Bronchial epithelial cell (primary cell): ENCODE data around the gene LRP1B. TPM values are rescaled to one million over a fixed set of nuclear protein-coding genes. Genes with fewer than 3 reads are reported as not detected.

Experiments
- DNase-seq: peaks from one replicate; pipeline ENCODE4 v3.0.0-alpha.2; 2010; ENCODE audit warnings: low read depth
- FAIRE-seq: peaks from 2 replicates; lab custom pipeline; 2011; peaks lifted over from hg19 to GRCh38; lab: Jason Lieb, UNC
- H3K27me3 ChIP-seq: 2 replicates; pipeline ENCODE4 v1.5.1; 2011; ENCODE audit warnings: low read length; ENCODE audit not compliant: control insufficient read depth, insufficient read depth
- H3K36me3 ChIP-seq: 2 replicates; pipeline ENCODE4 v1.5.1; 2011; ENCODE audit warnings: low read length; ENCODE audit not compliant: control insufficient read depth, insufficient read depth
- H3K4me3 ChIP-seq: 2 replicates; pipeline ENCODE4 v1.5.1; 2011; ENCODE audit warnings: mild to moderate bottlenecking, low read depth, low read length, control low read depth
- total RNA-seq: library from RNA; depleted of rRNA; stranded (reverse); fragments of >200 nt; gene quantifications from 2 replicates; pipeline ENCODE4 v1.2.1, GENCODE V29; 2014
- TF ChIP-seq, protein P1 (sequence below): IDR thresholded peaks from 2 replicates; pipeline ENCODE4 v1.5.1; 2011; ENCODE audit warnings: mild to moderate bottlenecking, moderate library complexity, low read length, control low read depth, inconsistent platforms; ENCODE audit not compliant: insufficient read depth, severe bottlenecking

The LRP1B gene
- total RNA-seq, 1 donor from 2014 or later, result under 0.01 TPM

DNA sequence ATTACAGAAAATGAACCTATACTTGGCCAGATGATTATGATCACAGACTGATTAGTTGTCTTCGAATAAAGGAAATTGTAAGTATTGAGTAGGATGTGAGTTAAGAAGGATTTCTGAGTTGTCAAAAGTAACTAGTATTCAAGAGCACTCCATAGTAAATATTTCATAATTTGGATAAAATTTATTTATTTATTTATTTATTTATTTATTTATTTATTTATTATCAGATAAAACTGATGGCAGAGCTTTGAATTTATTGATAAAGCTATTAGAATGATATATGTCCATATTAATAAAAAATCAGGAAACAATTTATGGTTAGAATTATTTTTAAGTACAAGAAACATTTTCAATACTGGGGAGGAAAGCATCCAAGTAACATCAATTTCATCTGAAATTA lies 1634.1 kb downstream of the LRP1B start:
- Histone ChIP-seq H3K27me3 (no peaks in the 10 kb centered on the region), H3K36me3 (no peaks in the 10 kb centered on the region), H3K4me3 (no peak overlapping the region)
- FAIRE-seq, result no peak
- DNase-seq, result no peak
- TF ChIP-seq, protein P1, sequence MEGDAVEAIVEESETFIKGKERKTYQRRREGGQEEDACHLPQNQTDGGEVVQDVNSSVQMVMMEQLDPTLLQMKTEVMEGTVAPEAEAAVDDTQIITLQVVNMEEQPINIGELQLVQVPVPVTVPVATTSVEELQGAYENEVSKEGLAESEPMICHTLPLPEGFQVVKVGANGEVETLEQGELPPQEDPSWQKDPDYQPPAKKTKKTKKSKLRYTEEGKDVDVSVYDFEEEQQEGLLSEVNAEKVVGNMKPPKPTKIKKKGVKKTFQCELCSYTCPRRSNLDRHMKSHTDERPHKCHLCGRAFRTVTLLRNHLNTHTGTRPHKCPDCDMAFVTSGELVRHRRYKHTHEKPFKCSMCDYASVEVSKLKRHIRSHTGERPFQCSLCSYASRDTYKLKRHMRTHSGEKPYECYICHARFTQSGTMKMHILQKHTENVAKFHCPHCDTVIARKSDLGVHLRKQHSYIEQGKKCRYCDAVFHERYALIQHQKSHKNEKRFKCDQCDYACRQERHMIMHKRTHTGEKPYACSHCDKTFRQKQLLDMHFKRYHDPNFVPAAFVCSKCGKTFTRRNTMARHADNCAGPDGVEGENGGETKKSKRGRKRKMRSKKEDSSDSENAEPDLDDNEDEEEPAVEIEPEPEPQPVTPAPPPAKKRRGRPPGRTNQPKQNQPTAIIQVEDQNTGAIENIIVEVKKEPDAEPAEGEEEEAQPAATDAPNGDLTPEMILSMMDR, result no peak

DNA sequence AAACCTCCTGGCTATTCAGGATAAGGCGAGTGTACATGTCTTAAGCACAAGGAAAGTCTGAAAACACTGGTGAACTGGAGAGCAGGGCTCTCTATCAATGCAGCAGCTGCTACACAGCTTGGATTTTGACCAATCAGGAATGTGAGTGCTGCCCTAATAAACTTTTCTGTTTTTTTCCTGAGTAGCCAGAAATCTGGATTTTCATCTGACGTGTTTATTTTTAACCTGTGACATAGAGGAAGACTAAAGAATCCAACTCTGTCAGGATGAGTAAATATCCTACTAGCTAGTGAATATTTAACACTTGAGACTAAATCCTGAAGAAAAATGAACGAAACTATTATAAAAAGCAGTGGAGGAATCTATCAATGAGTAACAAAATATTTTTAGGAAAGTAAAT lies 1638.9 kb downstream of the LRP1B start:
- DNase-seq (no peak), FAIRE-seq (no peak)
- no peaks in the 10 kb centered on the region for H3K27me3 ChIP-seq
- no peaks in the 10 kb centered on the region for H3K36me3 ChIP-seq
- H3K4me3 ChIP-seq, result no peak overlapping the region
- TF ChIP-seq, protein P1, result no peak

DNA sequence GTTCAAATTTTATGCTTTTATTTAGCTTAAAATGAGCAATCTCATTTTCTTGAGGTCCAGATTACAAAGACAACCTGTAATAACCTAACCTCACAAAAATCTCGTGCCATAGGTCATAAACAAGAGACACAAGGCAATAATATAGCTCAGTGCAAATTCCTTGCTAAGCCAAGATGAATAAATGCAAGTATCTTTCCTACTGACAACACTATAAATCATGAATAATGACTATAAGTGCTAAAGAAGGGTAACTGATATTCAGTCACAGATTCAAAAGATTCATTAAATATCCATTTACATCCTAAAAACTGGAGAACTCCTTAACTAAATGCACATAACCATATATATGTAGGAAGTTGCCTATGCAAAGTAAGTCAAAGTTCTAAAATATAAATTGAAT lies 1641.6 kb downstream of the LRP1B start:
- DNase-seq (no peak), FAIRE-seq (no peak)
- no peaks in the 10 kb centered on the region for H3K36me3 ChIP-seq
- TF ChIP-seq, protein P1, result no peak
- H3K27me3 ChIP-seq, result no peaks in the 10 kb centered on the region
- no peak overlapping the region for H3K4me3 ChIP-seq

DNA sequence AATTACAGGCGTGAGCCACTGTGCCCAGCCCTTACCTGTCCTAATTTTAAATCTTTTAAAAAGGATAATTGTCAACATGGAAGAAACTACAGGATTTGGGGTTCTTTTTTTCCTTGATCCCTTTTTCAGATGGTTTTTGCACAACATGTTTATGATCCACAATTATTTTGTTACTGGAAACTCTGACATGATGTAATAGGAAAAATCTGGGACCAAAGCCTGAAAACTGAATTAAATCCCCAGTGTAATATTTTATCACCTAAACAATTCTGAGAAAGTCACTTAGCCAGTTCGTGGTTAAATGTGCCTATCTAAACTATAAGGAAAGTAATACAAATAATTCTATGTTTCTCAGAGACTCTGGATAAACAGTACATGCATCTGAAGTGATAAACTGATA lies 1649.7 kb downstream of the LRP1B start:
- DNase-seq (no peak), FAIRE-seq (no peak)
- H3K36me3 ChIP-seq, result no peaks in the 10 kb centered on the region
- H3K4me3 ChIP-seq, result no peak overlapping the region
- no peaks in the 10 kb centered on the region for H3K27me3 ChIP-seq
- TF ChIP-seq, protein P1, result no peak

DNA sequence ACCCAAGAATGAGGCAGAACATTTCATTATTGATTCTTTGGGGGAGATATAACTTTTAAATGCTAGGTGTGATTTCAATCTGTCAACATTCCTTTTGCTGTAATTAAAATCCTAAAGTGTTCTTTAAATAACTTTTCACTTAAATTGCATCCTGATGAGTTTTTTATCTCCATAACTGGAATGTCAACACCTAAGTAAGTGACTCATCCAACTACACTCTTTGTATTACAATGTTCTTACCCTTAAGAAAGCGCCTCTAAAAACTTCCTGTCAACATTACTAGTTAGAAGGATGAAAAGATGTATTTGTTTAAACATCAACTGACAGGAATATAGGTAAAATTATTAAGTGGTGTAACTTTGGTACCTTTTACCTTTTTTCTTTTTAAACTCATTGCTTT lies 1657.0 kb downstream of the LRP1B start:
- no peak for FAIRE-seq
- H3K36me3 ChIP-seq, result no peaks in the 10 kb centered on the region
- DNase-seq, result peak; percentile 19
- no peak overlapping the region for H3K4me3 ChIP-seq
- no peaks in the 10 kb centered on the region for H3K27me3 ChIP-seq
- TF ChIP-seq, protein P1, result no peak

DNA sequence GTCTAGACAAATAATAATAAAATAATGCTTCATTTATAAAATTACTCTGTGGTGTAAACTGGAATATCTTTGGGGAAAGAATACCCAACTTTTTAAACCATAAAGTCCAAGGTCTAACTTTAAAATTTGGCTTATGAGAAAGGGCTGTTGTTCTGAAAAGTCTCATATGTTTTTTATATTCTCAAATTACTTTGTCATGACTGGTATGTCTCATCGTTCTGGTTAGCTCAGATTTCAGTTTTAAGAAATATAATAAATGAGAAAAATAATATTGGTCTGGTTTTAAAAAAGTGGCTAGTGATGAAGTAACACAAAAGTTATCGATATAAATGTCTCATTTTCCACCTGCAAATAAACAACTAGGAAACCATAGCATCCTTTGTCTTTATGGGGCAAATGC lies 1658.1 kb downstream of the LRP1B start:
- Histone ChIP-seq H3K4me3 (no peak overlapping the region), H3K27me3 (no peaks in the 10 kb centered on the region), H3K36me3 (no peaks in the 10 kb centered on the region)
- FAIRE-seq (no peak), DNase-seq (no peak)
- TF ChIP-seq, protein P1, result no peak
